Measurements from ENCODE around the gene SUFU. TPM values are rescaled to one million over a fixed set of nuclear protein-coding genes. Genes with fewer than 3 reads are reported as not detected.
A peak's percentile ranks its signal among the peaks of the same experiment; 100 is the strongest.

SUFU gene
- total RNA-seq, 4 donors from 2014 or later = 5.3 to 10.0 (median 8.6) TPM

- no peak for ATAC-seq
- H3K36me3 ChIP-seq = peaks cover 0 to 45% of the 10 kb centered on the region in 2 donors
- H3K4me3 ChIP-seq = peak overlapping the region in 1 of 2 donors; percentile 69
- TF ChIP-seq CTCF (IDR thresholded peaks at IDR 0.05) (no peak), POLR2A (IDR thresholded peaks at IDR 0.05) (no peak)
- WGBS, 2 donors (ENCODE audit: low coverage in 1 of 2) = 25% methylated on average over 3 of the region's 25 CpGs; no CpG with 5 or more reads in 1 of the 2 donors
- H3K27ac ChIP-seq = peak overlapping the region in 3 of 4 donors; percentile 97 to 99 (median 97)
- H3K4me1 ChIP-seq = peaks cover 0 to 87% (median 55%) of the 10 kb centered on the region in 3 donors
- H3K9me3 ChIP-seq = no peaks in the 10 kb centered on the region
- no peaks in the 10 kb centered on the region for H3K27me3 ChIP-seq
Measured at GRCh38 chr10:102648889-102649796, 145.4 kb downstream of the SUFU start.

- Histone ChIP-seq H3K36me3 (peaks cover 0 to 54% of the 10 kb centered on the region in 2 donors), H3K27me3 (no peaks in the 10 kb centered on the region), H3K4me3 (peak overlapping the region in 1 of 2 donors; percentile 69), H3K9me3 (no peaks in the 10 kb centered on the region), H3K27ac (peak overlapping the region in 3 of 4 donors; percentile 97 to 99 (median 97)), H3K4me1 (peaks cover 0 to 89% (median 55%) of the 10 kb centered on the region in 3 donors)
- 0 to 50% methylated on average over 1 to 2 of the region's 12 CpGs for WGBS, 2 donors (ENCODE audit: low coverage in 1 of 2)
- no peak for TF ChIP-seq POLR2AphosphoS5 (IDR thresholded peaks at IDR 0.05)
- no peak for TF ChIP-seq POLR2A (IDR thresholded peaks at IDR 0.05)
- ATAC-seq = no peak
Measured at GRCh38 chr10:102649797-102650654, 146.3 kb downstream of the SUFU start.

- Histone ChIP-seq H3K27me3 (no peaks in the 10 kb centered on the region), H3K4me1 (peaks cover 0 to 91% (median 55%) of the 10 kb centered on the region in 3 donors), H3K9me3 (no peaks in the 10 kb centered on the region), H3K36me3 (peaks cover 0 to 62% of the 10 kb centered on the region in 2 donors), H3K27ac (peak overlapping the region in 3 of 4 donors; percentile 49 to 97 (median 97)), H3K4me3 (no peak overlapping the region)
- 50% methylated on average over 2 of the region's 11 CpGs; no CpG with 5 or more reads in 1 of the 2 donors for WGBS, 2 donors (ENCODE audit: low coverage in 1 of 2)
- no peak for ATAC-seq
- TF ChIP-seq CTCF (IDR thresholded peaks at IDR 0.05) = no peak
- TF ChIP-seq EP300 (IDR thresholded peaks at IDR 0.05) = no peak
- no peak for TF ChIP-seq POLR2AphosphoS5 (IDR thresholded peaks at IDR 0.05)
- TF ChIP-seq POLR2A (IDR thresholded peaks at IDR 0.05) = no peak
Measured at GRCh38 chr10:102650655-102651454, 147.1 kb downstream of the SUFU start.

- TF ChIP-seq POLR2A (IDR thresholded peaks at IDR 0.05) (no peak), CTCF (IDR thresholded peaks at IDR 0.05) (no peak)
- Histone ChIP-seq H3K27ac (peak overlapping the region in 3 of 4 donors; percentile 49 to 97 (median 97)), H3K36me3 (peaks cover 0 to 69% of the 10 kb centered on the region in 2 donors), H3K4me3 (no peak overlapping the region), H3K4me1 (peaks cover 0 to 87% (median 55%) of the 10 kb centered on the region in 3 donors), H3K9me3 (no peaks in the 10 kb centered on the region), H3K27me3 (no peaks in the 10 kb centered on the region)
- no peak for ATAC-seq
- WGBS, 2 donors (ENCODE audit: low coverage in 1 of 2) = no CpG with 5 or more reads among the region's 11 CpGs
Measured at GRCh38 chr10:102651455-102652169, 147.8 kb downstream of the SUFU start.

Measured in gastroesophageal sphincter (tissue), 4 donors.